ENCODE data around the gene MAP3K9.

DNA sequence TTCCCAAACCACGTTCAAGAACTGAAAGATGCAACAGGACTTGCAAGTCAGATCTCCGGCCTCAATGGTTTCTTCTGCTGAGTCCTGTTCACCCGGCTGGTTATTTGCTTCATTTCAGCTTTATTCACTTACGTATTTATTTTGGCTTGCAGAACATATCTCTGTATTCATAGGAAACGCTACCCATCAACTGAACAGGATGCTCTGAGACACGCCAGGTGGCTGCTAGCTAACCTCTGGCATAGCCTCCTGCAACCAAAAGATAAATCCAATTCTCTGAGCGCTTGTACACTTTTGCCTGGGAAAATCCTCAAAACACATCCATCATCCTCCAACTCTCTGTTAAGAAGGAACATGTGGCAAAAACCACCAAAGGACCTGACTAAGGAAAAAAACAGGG lies 17.3 kb downstream of the MAP3K9 start:
- TF ChIP-seq, protein P1, sequence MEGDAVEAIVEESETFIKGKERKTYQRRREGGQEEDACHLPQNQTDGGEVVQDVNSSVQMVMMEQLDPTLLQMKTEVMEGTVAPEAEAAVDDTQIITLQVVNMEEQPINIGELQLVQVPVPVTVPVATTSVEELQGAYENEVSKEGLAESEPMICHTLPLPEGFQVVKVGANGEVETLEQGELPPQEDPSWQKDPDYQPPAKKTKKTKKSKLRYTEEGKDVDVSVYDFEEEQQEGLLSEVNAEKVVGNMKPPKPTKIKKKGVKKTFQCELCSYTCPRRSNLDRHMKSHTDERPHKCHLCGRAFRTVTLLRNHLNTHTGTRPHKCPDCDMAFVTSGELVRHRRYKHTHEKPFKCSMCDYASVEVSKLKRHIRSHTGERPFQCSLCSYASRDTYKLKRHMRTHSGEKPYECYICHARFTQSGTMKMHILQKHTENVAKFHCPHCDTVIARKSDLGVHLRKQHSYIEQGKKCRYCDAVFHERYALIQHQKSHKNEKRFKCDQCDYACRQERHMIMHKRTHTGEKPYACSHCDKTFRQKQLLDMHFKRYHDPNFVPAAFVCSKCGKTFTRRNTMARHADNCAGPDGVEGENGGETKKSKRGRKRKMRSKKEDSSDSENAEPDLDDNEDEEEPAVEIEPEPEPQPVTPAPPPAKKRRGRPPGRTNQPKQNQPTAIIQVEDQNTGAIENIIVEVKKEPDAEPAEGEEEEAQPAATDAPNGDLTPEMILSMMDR (conservative IDR thresholded peaks at IDR 0.05): no peak
- no peak for TF ChIP-seq ZFX (IDR thresholded peaks at IDR 0.05)
